H1 (cell line): ENCODE data around the gene SLC22A31. TPM values are rescaled to one million over a fixed set of nuclear protein-coding genes. Genes with fewer than 3 reads are reported as not detected.
"Not testable (repeated sequence)": the region's sequence is repeated elsewhere in the genome, so short reads cannot be mapped to it uniquely, and the experiment has no call there.

Experiments
- CTCF ChIA-PET: fragments of 300-600 bp; sonication (Branson Sonifier 250); formaldehyde crosslinking; loops from one replicate; lab custom pipeline; 2021; ENCODE audit not compliant: partially characterized antibody; lab: Charles Lee
- POLR2A ChIA-PET: fragments of 300-600 bp; sonication (Branson Sonifier 250); formaldehyde crosslinking; loops from one replicate; lab custom pipeline; 2021; ENCODE audit warnings: inconsistent platforms; ENCODE audit not compliant: partially characterized antibody; lab: Charles Lee
- DNase-seq, 2 experiments: peaks; one replicate each; pipeline versions ENCODE4 v3.0.0 to v3.0.0-alpha.2; 2010 to 2022; ENCODE audit warnings: low spot score in 2 of 2, low read depth in 1 of 2, mixed read lengths in 1 of 2
- FAIRE-seq: peaks from 2 replicates; lab custom pipeline; 2011; peaks lifted over from hg19 to GRCh38; lab: Jason Lieb, UNC
- H2AFZ ChIP-seq: 2 replicates; pipeline ENCODE4 v1.8.1; 2012; ENCODE audit warnings: low read length, inconsistent platforms
- H2AK5ac ChIP-seq: 2 replicates; pipeline ENCODE4 v1.6.1; 2013; ENCODE audit warnings: low read depth, low read length
- H2BK120ac ChIP-seq: replicated peaks from 2 replicates; pipeline ENCODE3; 2013; ENCODE audit warnings: low read depth, low read length, inconsistent platforms
- H2BK12ac ChIP-seq: 2 replicates; pipeline ENCODE4 v1.6.1; 2013; ENCODE audit warnings: low read depth, low read length
- H2BK15ac ChIP-seq: 2 replicates; pipeline ENCODE4 v1.6.1; 2013; ENCODE audit warnings: low read length
- H2BK20ac ChIP-seq: 2 replicates; pipeline ENCODE4 v1.6.1; 2013; ENCODE audit warnings: low read length
- H2BK5ac ChIP-seq: 2 replicates; pipeline ENCODE4 v1.6.1; 2013; ENCODE audit warnings: low read depth, low read length
- H3K14ac ChIP-seq: 2 replicates; pipeline ENCODE4 v1.6.1; 2013; ENCODE audit warnings: inconsistent platforms; ENCODE audit not compliant: insufficient read length
- H3K18ac ChIP-seq: 2 replicates; pipeline ENCODE4 v1.6.1; 2013; ENCODE audit warnings: low read length; ENCODE audit errors: extremely low read depth
- H3K23ac ChIP-seq: 2 replicates; pipeline ENCODE4 v1.6.1; 2013; ENCODE audit warnings: inconsistent platforms; ENCODE audit not compliant: insufficient read length
- H3K23me2 ChIP-seq: 2 replicates; pipeline ENCODE4 v1.6.1; 2013; ENCODE audit warnings: low read depth, low read length
- H3K27ac ChIP-seq: 2 replicates; pipeline ENCODE4 v1.6.1; 2011; ENCODE audit warnings: low read depth, low read length, inconsistent platforms
- H3K27me3 ChIP-seq, 4 experiments: replicated peaks in 1 of 4; 1 replicate in 1 of 4; 2 replicates in 3 of 4; pipeline versions ENCODE4 v1.6.1 to v1.8.1; 2011 to 2013; ENCODE audit warnings: low read length in 3 of 4, mild to moderate bottlenecking in 3 of 4, inconsistent platforms in 2 of 4, mixed read lengths in 2 of 4, moderate library complexity in 1 of 4; ENCODE audit not compliant: control insufficient read depth in 3 of 4, insufficient read depth in 3 of 4; ENCODE audit errors: extremely low read depth in 1 of 4
- H3K36me3 ChIP-seq, 4 experiments: 2 replicates each; pipeline versions ENCODE4 v1.6.1 to v1.8.1; 2011 to 2013; ENCODE audit warnings: mild to moderate bottlenecking in 4 of 4, low read length in 3 of 4, moderate library complexity in 2 of 4, control low read depth in 1 of 4, inconsistent platforms in 1 of 4; ENCODE audit not compliant: insufficient read depth in 4 of 4, control insufficient read depth in 2 of 4
- H3K4ac ChIP-seq: replicated peaks from 2 replicates; pipeline ENCODE3; 2013; ENCODE audit warnings: low read length, low read depth, mixed read lengths, inconsistent platforms; ENCODE audit not compliant: insufficient read length
- H3K4me1 ChIP-seq, 4 experiments: replicated peaks in 1 of 4; 1 replicate in 1 of 4; 2 replicates in 3 of 4; pipeline versions ENCODE4 v1.6.1 to v1.8.1; 2011 to 2013; ENCODE audit warnings: low read length in 3 of 4, inconsistent platforms in 2 of 4, mixed read lengths in 1 of 4; ENCODE audit not compliant: insufficient read depth in 4 of 4, control insufficient read depth in 3 of 4
- H3K4me2 ChIP-seq, 2 experiments: 2 replicates each; pipeline versions ENCODE4 v1.6.1 to v1.8.1; 2011 to 2013; ENCODE audit warnings: low read depth in 2 of 2, low read length in 2 of 2, control low read depth in 1 of 2, inconsistent platforms in 1 of 2, mild to moderate bottlenecking in 1 of 2; ENCODE audit not compliant: insufficient read depth in 1 of 2
- H3K4me3 ChIP-seq, 4 experiments: fragments of 200-600, 300-600 bp in 1 of 4; sonication (generic), shearing (Covaris generic), sonication (Bioruptor Twin) in 1 of 4; 2 replicates each; pipeline versions ENCODE4 v1.5.1 to v1.8.1; 2011 to 2016; ENCODE audit warnings: low read length in 4 of 4, low read depth in 3 of 4, control low read depth in 2 of 4, inconsistent platforms in 2 of 4, mild to moderate bottlenecking in 2 of 4, mixed read lengths in 1 of 4, moderate library complexity in 1 of 4; ENCODE audit not compliant: insufficient read depth in 2 of 4; ENCODE audit errors: extremely low read depth in 1 of 4
- H3K56ac ChIP-seq: replicated peaks from 2 replicates; pipeline ENCODE3; 2013; ENCODE audit warnings: low read depth, mild to moderate bottlenecking, mixed read lengths, low read length, inconsistent platforms; ENCODE audit not compliant: insufficient read length
- H3K79me1 ChIP-seq: 2 replicates; pipeline ENCODE4 v1.6.1; 2013; ENCODE audit warnings: low read depth, low read length, control low read depth
- H3K79me2 ChIP-seq, 2 experiments: 2 replicates each; pipeline versions ENCODE4 v1.6.1 to v1.8.1; 2012 to 2013; ENCODE audit warnings: low read length in 2 of 2, mild to moderate bottlenecking in 2 of 2, inconsistent platforms in 1 of 2; ENCODE audit not compliant: insufficient read depth in 2 of 2, control insufficient read depth in 1 of 2
- H3K9ac ChIP-seq, 4 experiments: replicated peaks in 1 of 4; 1 replicate in 1 of 4; 2 replicates in 3 of 4; pipeline versions ENCODE4 v1.6.1 to v1.8.1; 2011 to 2013; ENCODE audit warnings: low read depth in 3 of 4, low read length in 3 of 4, control low read depth in 2 of 4, mild to moderate bottlenecking in 2 of 4, moderate library complexity in 2 of 4, inconsistent platforms in 1 of 4; ENCODE audit errors: extremely low read depth in 1 of 4
- H3K9me3 ChIP-seq, 2 experiments: 2 replicates each; pipeline versions ENCODE4 v1.6.1 to v1.8.1; 2012 to 2013; ENCODE audit warnings: mild to moderate bottlenecking in 2 of 2, moderate library complexity in 2 of 2, control low read depth in 1 of 2, inconsistent platforms in 1 of 2, low read depth in 1 of 2, low read length in 1 of 2, mixed read lengths in 1 of 2; ENCODE audit not compliant: insufficient read depth in 2 of 2
- H4K20me1 ChIP-seq, 2 experiments: replicated peaks in 1 of 2; 2 replicates each; pipeline versions ENCODE3 to v1.8.1; 2011 to 2013; ENCODE audit warnings: inconsistent platforms in 2 of 2, low read length in 2 of 2, mild to moderate bottlenecking in 1 of 2; ENCODE audit not compliant: insufficient read depth in 2 of 2, control insufficient read depth in 1 of 2
- H4K5ac ChIP-seq: 2 replicates; pipeline ENCODE4 v1.6.1; 2013; ENCODE audit warnings: low read length, low read depth, mixed read lengths, inconsistent platforms; ENCODE audit not compliant: insufficient read length
- H4K8ac ChIP-seq: 2 replicates; pipeline ENCODE4 v1.8.0; 2013; ENCODE audit warnings: mild to moderate bottlenecking, moderate library complexity, low read length, inconsistent platforms; ENCODE audit not compliant: insufficient read depth; ENCODE audit errors: extremely low read depth
- H4K91ac ChIP-seq: replicated peaks from 2 replicates; pipeline ENCODE3; 2013; ENCODE audit warnings: low read length, mixed read lengths, inconsistent platforms; ENCODE audit not compliant: insufficient read length
- GABPA ChIP-seq: IDR thresholded peaks from 2 replicates; pipeline ENCODE4 v1.6.1; 2011; ENCODE audit warnings: mild to moderate bottlenecking, low read length, moderate library complexity, borderline replicate concordance; ENCODE audit not compliant: insufficient read depth
- WGBS, 2 experiments: shearing (Covaris generic) in 1 of 2; methylation state at CpG; one replicate each; pipeline versions ENCODE4 v1.1.6 to v1.1.7; 2013 to 2015; ENCODE audit warnings: low lambda C conversion rate in 2 of 2, mixed read lengths in 2 of 2, inconsistent platforms in 1 of 2, low coverage in 1 of 2, missing lambda C conversion rate in 1 of 2; ENCODE audit not compliant: insufficient replicate concordance in 2 of 2, insufficient coverage in 1 of 2, insufficient read length in 1 of 2; ENCODE audit errors: extremely low coverage in 1 of 2, missing lambda C conversion rate in 1 of 2; 5-methylcytosine and 5-hydroxymethylcytosine counted together
- polyA plus RNA-seq, 7 experiments: library from polyadenylated mRNA; depleted of rRNA in 3 of 7; stranded (reverse) in 5 of 7; unstranded in 2 of 7; fragments of >200 nt in 5 of 7; fragments of 200-250 nt in 2 of 7; gene quantifications; 1 replicate in 5 of 7; 2 replicates in 1 of 7; 4 replicates in 1 of 7; pipeline versions ENCODE4 v1.2.1 to v1.2.3, GENCODE V29; 2011 to 2013; ENCODE audit warnings: missing spikeins in 2 of 7, mixed read lengths in 2 of 7
- total RNA-seq: library from RNA; stranded (reverse); fragmentation: NEBNext Ultra II Directional; extraction: Animal tissue kit (Norgen Biotek cat#: 25700); gene quantifications from 2 replicates; pipeline ENCODE4 v1.2.1, GENCODE V29; 2021

SLC22A31 gene
- total and polyA plus RNA-seq, 2 of the 8 experiments (the other 6 are each of a cell fraction or from before 2014, with no cell fraction given), result 7.7 to 10.6 TPM

- H2BK120ac ChIP-seq, result not testable (repeated sequence)
- WGBS, 2 experiments, result 2% methylated on average over 14 of the region's 63 CpGs; no CpG with 5 or more reads in 1 of the 2 experiments
- TF ChIP-seq GABPA, result peak; percentile 31; the same call in 1 of the 2 replicates
- TF ChIP-seq, all 59 proteins: peak for 1; not testable (repeated sequence) for 58
- H3K27me3 ChIP-seq, H3K18ac ChIP-seq, H3K23ac ChIP-seq, H2BK15ac ChIP-seq, H3K9me3 ChIP-seq, H3K79me2 ChIP-seq, H4K91ac ChIP-seq, POLR2A ChIA-PET, H3K79me1 ChIP-seq, H3K14ac ChIP-seq, H2BK20ac ChIP-seq, H3K36me3 ChIP-seq, H2BK5ac ChIP-seq, H4K8ac ChIP-seq, H3K9ac ChIP-seq, H2AFZ ChIP-seq, H3K56ac ChIP-seq, H3K23me2 ChIP-seq, H2BK12ac ChIP-seq, H3K4ac ChIP-seq, H4K20me1 ChIP-seq, H2AK5ac ChIP-seq, FAIRE-seq, H4K5ac ChIP-seq, H3K27ac ChIP-seq, H3K4me1 ChIP-seq: not testable (repeated sequence)
- CTCF ChIA-PET, result interaction anchor here (1.0 kb wide), 1 partner anchor 25 kb away, joined by 5 read pairs; no protein-coding TSS in a partner anchor
- H3K4me2 ChIP-seq, result peak overlapping the region; percentile 55 to 94
- H3K4me3 ChIP-seq, result peak overlapping the region; percentile 26 to 65 (median 45)
- peak; percentile 85 to 89 for DNase-seq
Observed at GRCh38 chr16:89192186-89192955, 8.0 kb downstream of the SLC22A31 start.
